HEK293T (cell line): ENCODE measurements around the gene CCDC187.

Experiments
- CTCF ChIA-PET: fragments of 350-600 bp; formaldehyde crosslinking; extraction: SDS; loops from one replicate; lab custom pipeline; 2021; ENCODE audit warnings: antibody characterized with exemption, inconsistent platforms; lab: Yijun Ruan, JAX
- POLR2A ChIA-PET: fragments of 350-600 bp; formaldehyde crosslinking; extraction: SDS; loops from one replicate; lab custom pipeline; 2020; ENCODE audit warnings: antibody characterized with exemption, inconsistent platforms; lab: Yijun Ruan, JAX
- DNase-seq: peaks from one replicate; pipeline ENCODE4 v3.0.0; 2012; ENCODE audit warnings: mixed read lengths; ENCODE audit errors: extremely low spot score
- ARNT ChIP-seq: fragments of 450-650 bp; IDR thresholded peaks from 2 replicates; pipeline ENCODE4 v1.6.1; 2017; ENCODE audit warnings: mild to moderate bottlenecking
- BHLHE40 ChIP-seq: fragments of 450-650 bp; IDR thresholded peaks from 2 replicates; pipeline ENCODE4 v1.6.1; 2016; ENCODE audit warnings: mild to moderate bottlenecking, moderate library complexity, borderline replicate concordance
- CTBP1 ChIP-seq: fragments of 450-650 bp; IDR thresholded peaks from 2 replicates; pipeline ENCODE4 v1.6.1; 2016; ENCODE audit warnings: borderline replicate concordance
- ELF4 ChIP-seq: fragments of 450-650 bp; IDR thresholded peaks from 2 replicates; pipeline ENCODE4 v1.6.1; 2017; ENCODE audit warnings: antibody characterized with exemption
- FOXA1 ChIP-seq: fragments of 450-650 bp; IDR thresholded peaks from 2 replicates; pipeline ENCODE4 v1.6.1; 2016; ENCODE audit warnings: mild to moderate bottlenecking
- FOXK2 ChIP-seq: fragments of 450-650 bp; IDR thresholded peaks from 2 replicates; pipeline ENCODE4 v1.6.1; 2016; ENCODE audit warnings: mild to moderate bottlenecking
- FOXM1 ChIP-seq: fragments of 450-650 bp; IDR thresholded peaks from 2 replicates; pipeline ENCODE4 v1.6.1; 2017; ENCODE audit warnings: mild to moderate bottlenecking, borderline replicate concordance
- HDGF ChIP-seq: fragments of 450-650 bp; IDR thresholded peaks from 2 replicates; pipeline ENCODE4 v1.6.1; 2017; ENCODE audit warnings: antibody characterized with exemption, borderline replicate concordance
- L3MBTL2 ChIP-seq: fragments of 450-650 bp; conservative IDR thresholded peaks from 2 replicates; pipeline ENCODE4 v1.6.1; 2016; ENCODE audit warnings: mild to moderate bottlenecking
- LEF1 ChIP-seq: fragments of 450-650 bp; IDR thresholded peaks from 2 replicates; pipeline ENCODE4 v1.6.1; 2017; ENCODE audit warnings: mild to moderate bottlenecking, borderline replicate concordance
- NFRKB ChIP-seq: fragments of 450-650 bp; IDR thresholded peaks from 2 replicates; pipeline ENCODE4 v1.6.1; 2016; ENCODE audit warnings: mild to moderate bottlenecking, moderate library complexity
- PKNOX1 ChIP-seq: fragments of 450-650 bp; IDR thresholded peaks from 2 replicates; pipeline ENCODE4 v1.6.1; 2016
- SP1 ChIP-seq: fragments of 450-650 bp; IDR thresholded peaks from 2 replicates; pipeline ENCODE4 v1.6.1; 2017
- SUZ12 ChIP-seq: fragments of 450-650 bp; IDR thresholded peaks from 2 replicates; pipeline ENCODE4 v1.6.1; 2016; ENCODE audit warnings: mild to moderate bottlenecking
- TARDBP ChIP-seq: fragments of 450-650 bp; IDR thresholded peaks from 2 replicates; pipeline ENCODE4 v1.6.1; 2016
- ZNF384 ChIP-seq: fragments of 450-650 bp; IDR thresholded peaks from 2 replicates; pipeline ENCODE4 v1.6.1; 2016

The CCDC187 gene

GRCh38 chr9:136349546-136349945 is 45.7 kb upstream of the CCDC187 start:
- ChIA-PET CTCF (no interaction called here), POLR2A (interaction anchor here (2.1 kb wide), 1 partner anchor 13 kb away, joined by 6 read pairs; no protein-coding TSS in a partner anchor)
- TF ChIP-seq NFRKB: no peak
- no peak for TF ChIP-seq CTBP1
- TF ChIP-seq ARNT: no peak
- no peak for TF ChIP-seq L3MBTL2
- TF ChIP-seq FOXA1: no peak
- no peak for TF ChIP-seq SP1
- TF ChIP-seq HDGF: no peak
- TF ChIP-seq SUZ12: no peak
- TF ChIP-seq ZNF384: no peak
- TF ChIP-seq PKNOX1: no peak
- no peak for TF ChIP-seq TARDBP
- no peak for TF ChIP-seq FOXK2
- no peak for TF ChIP-seq BHLHE40
- no peak for TF ChIP-seq LEF1
- no peak for TF ChIP-seq ELF4
- TF ChIP-seq FOXM1: no peak
- no peak for DNase-seq

GRCh38 chr9:136348691-136349090 is 44.8 kb upstream of the CCDC187 start:
- TF ChIP-seq SP1: no peak
- no peak for TF ChIP-seq L3MBTL2
- TF ChIP-seq ELF4: no peak
- no peak for TF ChIP-seq LEF1
- TF ChIP-seq FOXA1: no peak
- no peak for TF ChIP-seq BHLHE40
- TF ChIP-seq NFRKB: no peak
- TF ChIP-seq HDGF: no peak
- TF ChIP-seq SUZ12: no peak
- TF ChIP-seq ZNF384: no peak
- no peak for TF ChIP-seq PKNOX1
- no peak for TF ChIP-seq TARDBP
- TF ChIP-seq ARNT: no peak
- POLR2A ChIA-PET: interaction anchor here (2.1 kb wide), 1 partner anchor 14 kb away, joined by 6 read pairs; no protein-coding TSS in a partner anchor
- no peak for DNase-seq
- CTCF ChIA-PET: no interaction called here

- no peak for TF ChIP-seq CTBP1
- no peak for TF ChIP-seq FOXA1
- no peak for TF ChIP-seq SUZ12
- TF ChIP-seq ELF4: no peak
- TF ChIP-seq BHLHE40: no peak
- TF ChIP-seq FOXK2: no peak
- no peak for TF ChIP-seq SP1
- TF ChIP-seq FOXM1: no peak
- no peak for TF ChIP-seq ZNF384
- TF ChIP-seq HDGF: no peak
- no peak for TF ChIP-seq NFRKB
- no peak for TF ChIP-seq PKNOX1
- TF ChIP-seq L3MBTL2: no peak
- TF ChIP-seq ARNT: no peak
- TF ChIP-seq LEF1: no peak
- no peak for TF ChIP-seq TARDBP
- ChIA-PET CTCF (no interaction called here), POLR2A (interaction anchor here (1.8 to 2.1 kb wide), 2 partner anchors 15 kb away, joined by 6 read pairs; partner anchors contain the start of gene DNLZ)
- no peak for DNase-seq
These were observed 43.8 kb upstream of the CCDC187 start for GRCh38 chr9:136347472-136348256.

GRCh38 chr9:136346927-136347465 is 43.1 kb upstream of the CCDC187 start:
- no peak for TF ChIP-seq NFRKB
- TF ChIP-seq TARDBP: no peak
- no peak for TF ChIP-seq CTBP1
- TF ChIP-seq FOXK2: no peak
- no peak for TF ChIP-seq FOXM1
- no peak for TF ChIP-seq ZNF384
- TF ChIP-seq FOXA1: no peak
- no peak for TF ChIP-seq SP1
- TF ChIP-seq ARNT: no peak
- no peak for TF ChIP-seq PKNOX1
- TF ChIP-seq BHLHE40: no peak
- no peak for TF ChIP-seq LEF1
- TF ChIP-seq L3MBTL2: no peak
- no peak for TF ChIP-seq SUZ12
- no peak for TF ChIP-seq ELF4
- no peak for TF ChIP-seq HDGF
- DNase-seq: no peak
- ChIA-PET POLR2A (interaction anchor here (1.8 kb wide), 1 partner anchor 16 kb away, joined by 6 read pairs; the partner anchor contains the start of gene DNLZ), CTCF (interaction anchor here (0.6 kb wide), 1 partner anchor 12 kb away, joined by 3 read pairs; no protein-coding TSS in a partner anchor)

GRCh38 chr9:136346157-136346481 is 42.2 kb upstream of the CCDC187 start:
- ChIA-PET CTCF (interaction anchor here (1.2 kb wide), 1 partner anchor 17 kb away, joined by 3 read pairs; no protein-coding TSS in a partner anchor), POLR2A (interaction anchor here (1.3 to 1.8 kb wide), 2 partner anchors 8 to 17 kb away, joined by 3 to 6 read pairs; partner anchors contain the start of gene DNLZ)
- DNase-seq: no peak
- TF ChIP-seq HDGF (no peak), CTBP1 (no peak), FOXK2 (no peak), SUZ12 (no peak), ELF4 (no peak), PKNOX1 (no peak), ZNF384 (no peak), BHLHE40 (no peak), L3MBTL2 (no peak), SP1 (no peak), FOXM1 (no peak), LEF1 (no peak)
